ENCODE results near the gene KRTCAP2.
"Not testable (repeated sequence)": the region's sequence is repeated elsewhere in the genome, so short reads cannot be mapped to it uniquely, and the experiment has no call there.

GRCh38 chr1:155164625-155165024 lies 8.5 kb downstream of the KRTCAP2 start:
- TF ChIP-seq, protein P1, sequence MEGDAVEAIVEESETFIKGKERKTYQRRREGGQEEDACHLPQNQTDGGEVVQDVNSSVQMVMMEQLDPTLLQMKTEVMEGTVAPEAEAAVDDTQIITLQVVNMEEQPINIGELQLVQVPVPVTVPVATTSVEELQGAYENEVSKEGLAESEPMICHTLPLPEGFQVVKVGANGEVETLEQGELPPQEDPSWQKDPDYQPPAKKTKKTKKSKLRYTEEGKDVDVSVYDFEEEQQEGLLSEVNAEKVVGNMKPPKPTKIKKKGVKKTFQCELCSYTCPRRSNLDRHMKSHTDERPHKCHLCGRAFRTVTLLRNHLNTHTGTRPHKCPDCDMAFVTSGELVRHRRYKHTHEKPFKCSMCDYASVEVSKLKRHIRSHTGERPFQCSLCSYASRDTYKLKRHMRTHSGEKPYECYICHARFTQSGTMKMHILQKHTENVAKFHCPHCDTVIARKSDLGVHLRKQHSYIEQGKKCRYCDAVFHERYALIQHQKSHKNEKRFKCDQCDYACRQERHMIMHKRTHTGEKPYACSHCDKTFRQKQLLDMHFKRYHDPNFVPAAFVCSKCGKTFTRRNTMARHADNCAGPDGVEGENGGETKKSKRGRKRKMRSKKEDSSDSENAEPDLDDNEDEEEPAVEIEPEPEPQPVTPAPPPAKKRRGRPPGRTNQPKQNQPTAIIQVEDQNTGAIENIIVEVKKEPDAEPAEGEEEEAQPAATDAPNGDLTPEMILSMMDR (IDR thresholded peaks at IDR 0.05) = not testable (repeated sequence)
- not testable (repeated sequence) for TF ChIP-seq EP300 (IDR thresholded peaks at IDR 0.05)

All from ovary (tissue), 3 donors.